Measurements from ENCODE around the gene P2RX4.

DNA sequence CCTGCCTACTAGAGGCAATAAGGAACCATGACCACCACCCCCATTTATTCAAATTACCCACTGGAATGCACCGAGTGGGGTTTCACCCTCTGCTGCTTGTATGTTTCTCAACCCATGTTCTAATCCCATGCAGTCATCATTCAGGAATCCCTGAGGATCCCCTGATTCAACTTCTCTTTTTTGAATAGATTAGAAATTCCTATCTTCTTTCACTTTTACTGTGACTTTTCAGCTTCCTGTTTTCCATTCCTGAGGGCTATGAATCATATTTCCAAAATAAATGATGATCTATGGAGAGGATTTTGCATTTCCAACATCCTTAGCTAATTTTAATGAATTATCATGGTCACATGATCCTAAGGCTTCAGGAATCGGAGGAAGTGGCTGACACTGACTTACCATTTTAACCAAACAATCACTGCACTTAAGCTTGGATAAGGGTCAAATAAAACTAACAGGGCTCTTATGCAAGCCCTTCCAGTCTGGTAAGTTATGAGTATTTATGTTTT lies 19.4 kb upstream of the P2RX4 start:
- TF ChIP-seq CTCF (IDR thresholded peaks at IDR 0.05) (no peak), POLR2A (IDR thresholded peaks at IDR 0.05) (no peak), EP300 (IDR thresholded peaks at IDR 0.05) (no peak), POLR2AphosphoS5 (IDR thresholded peaks at IDR 0.05) (no peak)

Measured in upper lobe of left lung (tissue), 4 donors.